Esophagus muscularis mucosa (tissue), 4 donors: ENCODE measurements around the gene NFATC4. TPM values are rescaled to one million over a fixed set of nuclear protein-coding genes. Genes with fewer than 3 reads are reported as not detected.
A peak's percentile ranks its signal among the peaks of the same experiment; 100 is the strongest.

ENCODE experiments used
- DNase-seq: peaks from one replicate; pipeline ENCODE4 v3.0.0-alpha.2; 2017; ENCODE audit errors: extremely low spot score
- H3K27ac ChIP-seq, 4 donors: fragments of 200-600 bp; sonication (generic); replicated peaks in 1 of 4; 1 replicate in 3 of 4; 2 replicates in 1 of 4; pipeline ENCODE4 v1.5.1; 2016 to 2019; ENCODE audit warnings: mild to moderate bottlenecking in 1 of 4
- H3K27me3 ChIP-seq, 4 donors: fragments of 200-600 bp; sonication (generic); one replicate each; pipeline versions ENCODE4 v1.5.1 to v1.6.0; 2016 to 2019
- H3K36me3 ChIP-seq, 4 donors: fragments of 200-600 bp; sonication (generic); one replicate each; pipeline ENCODE4 v1.5.1; 2016 to 2019
- H3K4me1 ChIP-seq, 4 donors: fragments of 200-600 bp; sonication (generic); one replicate each; pipeline ENCODE4 v1.5.1; 2016 to 2019
- H3K4me3 ChIP-seq, 4 donors: fragments of 200-600 bp; sonication (generic); 1 replicate in 2 of 4; 2 replicates in 2 of 4; pipeline ENCODE4 v1.5.1; 2016 to 2019; ENCODE audit warnings: mild to moderate bottlenecking in 4 of 4, moderate library complexity in 1 of 4
- H3K9me3 ChIP-seq, 4 donors: fragments of 200-600 bp; sonication (generic); 1 replicate in 3 of 4; 2 replicates in 1 of 4; pipeline ENCODE4 v1.5.1; 2016 to 2019
- EP300 ChIP-seq: sonication (generic); formaldehyde crosslinking; IDR thresholded peaks from one replicate; pipeline ENCODE4 v1.6.1; 2017; ENCODE audit warnings: antibody characterized with exemption
- POLR2A ChIP-seq: fragments of 450-650 bp; IDR thresholded peaks from one replicate; pipeline ENCODE4 v1.6.1; 2017; ENCODE audit warnings: antibody characterized with exemption, moderate library complexity, mild to moderate bottlenecking, low read depth
- POLR2AphosphoS5 ChIP-seq, 2 donors: sonication (generic); formaldehyde crosslinking; IDR thresholded peaks; one replicate each; pipeline ENCODE4 v1.6.1; 2017; ENCODE audit warnings: antibody characterized with exemption in 2 of 2
- WGBS: methylation state at CpG from one replicate; pipeline ENCODE4 v1.1.5; 2018; 5-methylcytosine and 5-hydroxymethylcytosine counted together
- intact Hi-C: fragments of 100-400 bp; cut with DNase I; formaldehyde crosslinking; loops from one replicate; pipeline ENCODE4 v1.15.1; 2023
- total RNA-seq, 4 donors: library from RNA; depleted of rRNA; stranded (reverse); fragments of >200 nt; gene quantifications; one replicate each; pipeline versions ENCODE4 v1.1.0 to v1.2.1, GENCODE V29; 2016
- TF ChIP-seq, protein P1 (sequence below), 3 experiments: fragments of 200-600 bp in 2 of 3; fragments of 450-650 bp in 1 of 3; sonication (generic) in 2 of 3; IDR thresholded peaks; one replicate each; pipeline ENCODE4 v1.5.1; 2017 to 2019; ENCODE audit warnings: antibody characterized with exemption in 3 of 3, mild to moderate bottlenecking in 2 of 3, moderate library complexity in 1 of 3

The NFATC4 gene
- total RNA-seq, 4 donors from 2014 or later = 38.8 to 65.2 (median 48.3) TPM

DNA sequence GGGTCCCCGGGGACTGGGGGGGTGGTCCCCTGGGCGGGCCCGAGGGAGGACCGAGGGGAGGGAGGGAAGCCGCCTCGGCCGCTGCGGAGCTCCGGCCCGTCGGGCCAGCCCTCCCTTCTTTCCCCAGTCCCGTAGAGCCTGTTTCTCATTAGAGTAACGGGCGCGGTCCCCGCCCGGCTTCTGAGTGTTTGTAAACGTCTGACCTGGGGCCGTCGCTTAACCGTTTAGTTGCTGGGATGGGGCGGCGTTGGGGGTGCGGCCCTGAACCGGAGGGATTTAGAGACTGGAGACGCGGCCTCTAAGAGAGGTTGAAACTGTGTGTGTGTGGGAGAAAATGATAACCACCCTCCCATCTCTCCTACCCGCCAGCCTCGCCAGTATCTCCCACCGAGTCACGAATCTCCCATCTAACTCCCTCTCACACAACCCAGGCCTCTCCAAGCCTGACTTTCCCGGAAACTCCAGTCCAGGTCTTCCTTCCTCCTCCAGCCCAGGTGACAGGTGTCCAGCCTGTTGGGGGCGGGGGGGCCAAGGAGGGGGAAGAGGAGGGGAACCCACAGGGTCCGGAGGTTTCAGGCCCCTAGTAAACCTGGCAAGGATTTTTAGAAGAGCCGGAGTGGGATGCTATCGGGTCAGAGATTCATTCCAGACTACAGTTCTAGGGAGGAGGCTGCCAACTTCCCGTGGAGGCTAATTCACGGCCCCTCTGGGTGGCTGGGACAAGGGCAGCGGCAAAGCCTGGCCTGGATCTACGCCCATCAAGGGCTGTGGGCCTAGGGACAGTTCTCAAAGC is 1.1 kb upstream of the NFATC4 start:
- no peaks in the 10 kb centered on the region for H3K9me3 ChIP-seq
- 4% methylated on average over 21 of the region's 40 CpGs for WGBS
- DNase-seq = peak; percentile 96
- H3K36me3 ChIP-seq = peaks cover 0 to 8% (median 7%) of the 10 kb centered on the region in 4 donors
- peak overlapping the region; percentile 80 to 81 (median 80) for H3K4me3 ChIP-seq
- H3K4me1 ChIP-seq = peaks cover 35 to 72% (median 68%) of the 10 kb centered on the region in 4 donors
- intact Hi-C loops = loop anchor here (1.0 kb wide), 1 partner anchor 64 kb away; no protein-coding TSS in a partner anchor
- peak overlapping the region; percentile 97 to 98 (median 98) for H3K27ac ChIP-seq
- TF ChIP-seq POLR2AphosphoS5 (IDR thresholded peaks at IDR 0.05) = peak; percentile 47 to 84
- TF ChIP-seq, protein P1, sequence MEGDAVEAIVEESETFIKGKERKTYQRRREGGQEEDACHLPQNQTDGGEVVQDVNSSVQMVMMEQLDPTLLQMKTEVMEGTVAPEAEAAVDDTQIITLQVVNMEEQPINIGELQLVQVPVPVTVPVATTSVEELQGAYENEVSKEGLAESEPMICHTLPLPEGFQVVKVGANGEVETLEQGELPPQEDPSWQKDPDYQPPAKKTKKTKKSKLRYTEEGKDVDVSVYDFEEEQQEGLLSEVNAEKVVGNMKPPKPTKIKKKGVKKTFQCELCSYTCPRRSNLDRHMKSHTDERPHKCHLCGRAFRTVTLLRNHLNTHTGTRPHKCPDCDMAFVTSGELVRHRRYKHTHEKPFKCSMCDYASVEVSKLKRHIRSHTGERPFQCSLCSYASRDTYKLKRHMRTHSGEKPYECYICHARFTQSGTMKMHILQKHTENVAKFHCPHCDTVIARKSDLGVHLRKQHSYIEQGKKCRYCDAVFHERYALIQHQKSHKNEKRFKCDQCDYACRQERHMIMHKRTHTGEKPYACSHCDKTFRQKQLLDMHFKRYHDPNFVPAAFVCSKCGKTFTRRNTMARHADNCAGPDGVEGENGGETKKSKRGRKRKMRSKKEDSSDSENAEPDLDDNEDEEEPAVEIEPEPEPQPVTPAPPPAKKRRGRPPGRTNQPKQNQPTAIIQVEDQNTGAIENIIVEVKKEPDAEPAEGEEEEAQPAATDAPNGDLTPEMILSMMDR (IDR thresholded peaks at IDR 0.05) = no peak
- peak; percentile 22 for TF ChIP-seq POLR2A
- no peaks in the 10 kb centered on the region for H3K27me3 ChIP-seq

DNA sequence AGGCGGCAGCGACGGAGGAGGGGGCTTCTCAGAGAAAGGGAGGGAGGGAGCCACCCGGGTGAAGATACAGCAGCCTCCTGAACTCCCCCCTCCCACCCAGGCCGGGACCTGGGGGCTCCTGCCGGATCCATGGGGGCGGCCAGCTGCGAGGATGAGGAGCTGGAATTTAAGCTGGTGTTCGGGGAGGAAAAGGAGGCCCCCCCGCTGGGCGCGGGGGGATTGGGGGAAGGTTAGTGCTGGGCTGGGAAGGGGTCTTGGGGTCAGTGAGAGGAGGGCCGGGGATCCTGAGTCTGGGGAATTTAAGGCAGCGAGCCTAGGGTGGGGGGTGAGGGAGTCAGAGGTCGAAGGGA is 203 bp downstream of the NFATC4 start:
- Histone ChIP-seq H3K4me3 (peak overlapping the region; percentile 80 to 81 (median 80)), H3K27ac (peak overlapping the region; percentile 97 to 98 (median 98)), H3K36me3 (peaks cover 0 to 18% (median 12%) of the 10 kb centered on the region in 4 donors), H3K4me1 (peaks cover 35 to 83% (median 80%) of the 10 kb centered on the region in 4 donors), H3K27me3 (no peaks in the 10 kb centered on the region), H3K9me3 (no peaks in the 10 kb centered on the region)
- no peak for DNase-seq
- WGBS = 2% methylated on average over 14 of the region's 15 CpGs
- intact Hi-C loops = no loop called here
- no peak for TF ChIP-seq EP300
- TF ChIP-seq, protein P1 (IDR thresholded peaks at IDR 0.05) = no peak
- TF ChIP-seq POLR2AphosphoS5 (IDR thresholded peaks at IDR 0.05) = no peak
- TF ChIP-seq POLR2A = no peak

DNA sequence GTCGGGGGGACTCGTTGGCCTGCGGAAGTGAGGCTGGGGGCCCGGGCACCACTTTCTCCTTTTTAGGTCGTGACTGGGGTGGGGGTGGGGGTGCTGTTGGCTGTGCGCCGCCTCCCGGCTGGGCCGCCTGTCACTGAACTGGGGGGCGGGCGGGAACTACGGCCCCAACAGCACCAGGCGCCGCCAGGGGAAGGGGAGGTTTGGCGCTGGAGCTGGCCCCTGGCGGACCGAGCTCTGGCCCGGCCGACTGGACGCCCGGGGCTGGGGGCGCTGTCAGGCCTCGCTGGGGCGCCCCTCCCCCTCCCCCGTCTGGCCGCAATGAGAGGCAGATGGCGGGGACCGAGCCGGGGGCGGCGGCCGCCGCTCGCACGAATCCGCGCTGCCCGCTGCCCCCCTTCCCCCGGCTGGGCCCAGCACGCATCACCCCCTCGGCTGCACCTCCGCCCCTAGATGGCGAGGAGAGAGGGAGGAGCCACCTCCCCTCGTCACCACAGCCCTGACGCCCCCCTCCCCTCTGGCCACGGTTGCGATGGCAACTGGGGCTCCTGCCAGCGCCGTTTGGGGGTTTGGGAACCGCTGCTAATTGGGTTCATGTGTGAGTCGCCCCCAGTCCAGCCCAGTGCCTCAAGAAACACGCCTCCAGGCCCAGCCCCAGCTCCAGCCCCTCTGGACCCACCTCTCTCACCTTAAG is 723 bp downstream of the NFATC4 start:
- no peaks in the 10 kb centered on the region for H3K27me3 ChIP-seq
- WGBS = 6% methylated on average over 21 of the region's 52 CpGs
- H3K36me3 ChIP-seq = peaks cover 0 to 24% (median 14%) of the 10 kb centered on the region in 4 donors
- no peaks in the 10 kb centered on the region for H3K9me3 ChIP-seq
- peak in 1 of 2 donors; percentile 43 for TF ChIP-seq POLR2AphosphoS5 (IDR thresholded peaks at IDR 0.05)
- TF ChIP-seq, protein P1 (IDR thresholded peaks at IDR 0.05) = peak in 1 of 3 experiments; percentile 7
- peak; percentile 15 for TF ChIP-seq POLR2A
- TF ChIP-seq EP300 = no peak
- peak overlapping the region; percentile 80 to 81 (median 80) for H3K4me3 ChIP-seq
- intact Hi-C loops = no loop called here
- DNase-seq = no peak
- H3K27ac ChIP-seq = peak overlapping the region; percentile 97 to 98 (median 98)
- H3K4me1 ChIP-seq = peaks cover 35 to 86% (median 81%) of the 10 kb centered on the region in 4 donors

DNA sequence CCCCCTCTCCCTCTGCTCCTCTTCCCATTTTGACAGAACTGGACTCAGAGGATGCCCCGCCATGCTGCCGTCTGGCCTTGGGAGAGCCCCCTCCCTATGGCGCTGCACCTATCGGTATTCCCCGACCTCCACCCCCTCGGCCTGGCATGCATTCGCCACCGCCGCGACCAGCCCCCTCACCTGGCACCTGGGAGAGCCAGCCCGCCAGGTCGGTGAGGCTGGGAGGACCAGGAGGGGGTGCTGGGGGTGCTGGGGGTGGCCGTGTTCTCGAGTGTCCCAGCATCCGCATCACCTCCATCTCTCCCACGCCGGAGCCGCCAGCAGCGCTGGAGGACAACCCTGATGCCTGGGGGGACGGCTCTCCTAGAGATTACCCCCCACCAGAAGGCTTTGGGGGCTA is 1.5 kb downstream of the NFATC4 start:
- Histone ChIP-seq H3K4me3 (peak overlapping the region; percentile 80 to 81 (median 80)), H3K36me3 (peaks cover 3 to 31% (median 18%) of the 10 kb centered on the region in 4 donors), H3K27ac (peak overlapping the region; percentile 97 to 98 (median 98)), H3K27me3 (no peaks in the 10 kb centered on the region), H3K4me1 (peaks cover 35 to 91% (median 81%) of the 10 kb centered on the region in 4 donors), H3K9me3 (no peaks in the 10 kb centered on the region)
- 83% methylated on average over 18 of the region's 20 CpGs for WGBS
- DNase-seq = no peak
- TF ChIP-seq, protein P1 (IDR thresholded peaks at IDR 0.05) = no peak
- TF ChIP-seq POLR2A = no peak
- no peak for TF ChIP-seq POLR2AphosphoS5 (IDR thresholded peaks at IDR 0.05)
- no peak for TF ChIP-seq EP300
- intact Hi-C loops = no loop called here
